ENCODE measurements around the gene SNTA1. TPM values are rescaled to one million over a fixed set of nuclear protein-coding genes. Genes with fewer than 3 reads are reported as not detected.

SNTA1 gene
- total and polyA plus RNA-seq, 9 of the 15 experiments (the other 6 are each of a cell fraction or from before 2014, with no cell fraction given) = 1.2 to 40.8 (median 20.3) TPM

DNA sequence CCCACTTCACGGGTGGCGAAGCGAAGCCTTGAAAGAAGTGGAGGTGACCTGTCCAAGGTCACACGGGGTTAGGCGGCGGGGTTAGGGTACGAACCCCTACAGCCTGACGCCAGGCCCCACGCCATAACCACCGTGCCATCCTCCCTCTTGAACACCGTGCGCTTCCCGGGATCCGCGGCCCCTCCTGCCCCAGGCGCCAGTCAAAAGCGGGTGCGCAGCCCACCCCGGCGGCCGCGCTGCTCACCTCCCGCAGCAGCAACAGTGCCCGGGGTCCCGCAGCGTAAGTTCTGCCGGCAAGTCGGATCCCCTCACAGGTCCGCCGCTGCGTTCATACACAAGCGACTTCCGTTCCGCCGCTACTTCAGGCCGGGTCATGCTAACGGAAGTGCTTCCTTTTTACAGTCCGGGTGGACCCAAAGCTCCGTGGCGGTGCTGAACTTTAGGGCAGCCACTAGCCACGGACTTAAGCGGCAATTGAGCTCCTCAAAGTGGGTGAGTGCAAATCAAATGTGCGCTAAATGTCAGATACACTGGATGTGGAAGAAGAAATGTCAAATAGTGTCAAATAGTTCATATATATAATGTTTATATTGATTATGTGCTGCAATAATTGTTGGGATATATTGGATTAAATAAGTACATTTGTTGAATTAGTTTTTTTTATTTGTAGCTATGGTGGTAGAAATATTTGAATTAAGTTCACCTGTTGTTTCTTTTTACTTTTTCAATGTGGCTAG lies 42.2 kb downstream of the SNTA1 start, which contains the start of gene CDK5RAP1 (continued):
- TF ChIP-seq, protein P1, sequence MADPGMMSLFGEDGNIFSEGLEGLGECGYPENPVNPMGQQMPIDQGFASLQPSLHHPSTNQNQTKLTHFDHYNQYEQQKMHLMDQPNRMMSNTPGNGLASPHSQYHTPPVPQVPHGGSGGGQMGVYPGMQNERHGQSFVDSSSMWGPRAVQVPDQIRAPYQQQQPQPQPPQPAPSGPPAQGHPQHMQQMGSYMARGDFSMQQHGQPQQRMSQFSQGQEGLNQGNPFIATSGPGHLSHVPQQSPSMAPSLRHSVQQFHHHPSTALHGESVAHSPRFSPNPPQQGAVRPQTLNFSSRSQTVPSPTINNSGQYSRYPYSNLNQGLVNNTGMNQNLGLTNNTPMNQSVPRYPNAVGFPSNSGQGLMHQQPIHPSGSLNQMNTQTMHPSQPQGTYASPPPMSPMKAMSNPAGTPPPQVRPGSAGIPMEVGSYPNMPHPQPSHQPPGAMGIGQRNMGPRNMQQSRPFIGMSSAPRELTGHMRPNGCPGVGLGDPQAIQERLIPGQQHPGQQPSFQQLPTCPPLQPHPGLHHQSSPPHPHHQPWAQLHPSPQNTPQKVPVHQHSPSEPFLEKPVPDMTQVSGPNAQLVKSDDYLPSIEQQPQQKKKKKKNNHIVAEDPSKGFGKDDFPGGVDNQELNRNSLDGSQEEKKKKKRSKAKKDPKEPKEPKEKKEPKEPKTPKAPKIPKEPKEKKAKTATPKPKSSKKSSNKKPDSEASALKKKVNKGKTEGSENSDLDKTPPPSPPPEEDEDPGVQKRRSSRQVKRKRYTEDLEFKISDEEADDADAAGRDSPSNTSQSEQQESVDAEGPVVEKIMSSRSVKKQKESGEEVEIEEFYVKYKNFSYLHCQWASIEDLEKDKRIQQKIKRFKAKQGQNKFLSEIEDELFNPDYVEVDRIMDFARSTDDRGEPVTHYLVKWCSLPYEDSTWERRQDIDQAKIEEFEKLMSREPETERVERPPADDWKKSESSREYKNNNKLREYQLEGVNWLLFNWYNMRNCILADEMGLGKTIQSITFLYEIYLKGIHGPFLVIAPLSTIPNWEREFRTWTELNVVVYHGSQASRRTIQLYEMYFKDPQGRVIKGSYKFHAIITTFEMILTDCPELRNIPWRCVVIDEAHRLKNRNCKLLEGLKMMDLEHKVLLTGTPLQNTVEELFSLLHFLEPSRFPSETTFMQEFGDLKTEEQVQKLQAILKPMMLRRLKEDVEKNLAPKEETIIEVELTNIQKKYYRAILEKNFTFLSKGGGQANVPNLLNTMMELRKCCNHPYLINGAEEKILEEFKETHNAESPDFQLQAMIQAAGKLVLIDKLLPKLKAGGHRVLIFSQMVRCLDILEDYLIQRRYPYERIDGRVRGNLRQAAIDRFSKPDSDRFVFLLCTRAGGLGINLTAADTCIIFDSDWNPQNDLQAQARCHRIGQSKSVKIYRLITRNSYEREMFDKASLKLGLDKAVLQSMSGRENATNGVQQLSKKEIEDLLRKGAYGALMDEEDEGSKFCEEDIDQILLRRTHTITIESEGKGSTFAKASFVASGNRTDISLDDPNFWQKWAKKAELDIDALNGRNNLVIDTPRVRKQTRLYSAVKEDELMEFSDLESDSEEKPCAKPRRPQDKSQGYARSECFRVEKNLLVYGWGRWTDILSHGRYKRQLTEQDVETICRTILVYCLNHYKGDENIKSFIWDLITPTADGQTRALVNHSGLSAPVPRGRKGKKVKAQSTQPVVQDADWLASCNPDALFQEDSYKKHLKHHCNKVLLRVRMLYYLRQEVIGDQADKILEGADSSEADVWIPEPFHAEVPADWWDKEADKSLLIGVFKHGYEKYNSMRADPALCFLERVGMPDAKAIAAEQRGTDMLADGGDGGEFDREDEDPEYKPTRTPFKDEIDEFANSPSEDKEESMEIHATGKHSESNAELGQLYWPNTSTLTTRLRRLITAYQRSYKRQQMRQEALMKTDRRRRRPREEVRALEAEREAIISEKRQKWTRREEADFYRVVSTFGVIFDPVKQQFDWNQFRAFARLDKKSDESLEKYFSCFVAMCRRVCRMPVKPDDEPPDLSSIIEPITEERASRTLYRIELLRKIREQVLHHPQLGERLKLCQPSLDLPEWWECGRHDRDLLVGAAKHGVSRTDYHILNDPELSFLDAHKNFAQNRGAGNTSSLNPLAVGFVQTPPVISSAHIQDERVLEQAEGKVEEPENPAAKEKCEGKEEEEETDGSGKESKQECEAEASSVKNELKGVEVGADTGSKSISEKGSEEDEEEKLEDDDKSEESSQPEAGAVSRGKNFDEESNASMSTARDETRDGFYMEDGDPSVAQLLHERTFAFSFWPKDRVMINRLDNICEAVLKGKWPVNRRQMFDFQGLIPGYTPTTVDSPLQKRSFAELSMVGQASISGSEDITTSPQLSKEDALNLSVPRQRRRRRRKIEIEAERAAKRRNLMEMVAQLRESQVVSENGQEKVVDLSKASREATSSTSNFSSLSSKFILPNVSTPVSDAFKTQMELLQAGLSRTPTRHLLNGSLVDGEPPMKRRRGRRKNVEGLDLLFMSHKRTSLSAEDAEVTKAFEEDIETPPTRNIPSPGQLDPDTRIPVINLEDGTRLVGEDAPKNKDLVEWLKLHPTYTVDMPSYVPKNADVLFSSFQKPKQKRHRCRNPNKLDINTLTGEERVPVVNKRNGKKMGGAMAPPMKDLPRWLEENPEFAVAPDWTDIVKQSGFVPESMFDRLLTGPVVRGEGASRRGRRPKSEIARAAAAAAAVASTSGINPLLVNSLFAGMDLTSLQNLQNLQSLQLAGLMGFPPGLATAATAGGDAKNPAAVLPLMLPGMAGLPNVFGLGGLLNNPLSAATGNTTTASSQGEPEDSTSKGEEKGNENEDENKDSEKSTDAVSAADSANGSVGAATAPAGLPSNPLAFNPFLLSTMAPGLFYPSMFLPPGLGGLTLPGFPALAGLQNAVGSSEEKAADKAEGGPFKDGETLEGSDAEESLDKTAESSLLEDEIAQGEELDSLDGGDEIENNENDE (IDR thresholded peaks at IDR 0.05; ENCODE audit: low read depth, low read length) = peak; percentile 28
- TF ChIP-seq STAT5B (CRISPR knock-in tag; IDR thresholded peaks at IDR 0.05) (no peak), FOXJ2 (tag; IDR thresholded peaks at IDR 0.05) (no peak), MBD2 (IDR thresholded peaks at IDR 0.05; ENCODE audit: borderline replicate concordance, low read depth) (peak; percentile 76), HDAC2 (IDR thresholded peaks at IDR 0.05) (no peak; the same call in 1 of the 2 replicates), ZBTB8A (IDR thresholded peaks at IDR 0.05; ENCODE audit: partially characterized antibody) (no peak), EWSR1 (IDR thresholded peaks at IDR 0.05; ENCODE audit: borderline replicate concordance, low read depth, partially characterized antibody) (no peak), CSDE1 (IDR thresholded peaks at IDR 0.05) (peak in 1 of 2 experiments; percentile 41; a peak in 2 of 4 replicates), GATAD2B (IDR thresholded peaks at IDR 0.05; ENCODE audit: borderline replicate concordance) (peak; percentile 83), ZNF354B (CRISPR knock-in tag; IDR thresholded peaks at IDR 0.05) (no peak)
- TF ChIP-seq, protein P2, sequence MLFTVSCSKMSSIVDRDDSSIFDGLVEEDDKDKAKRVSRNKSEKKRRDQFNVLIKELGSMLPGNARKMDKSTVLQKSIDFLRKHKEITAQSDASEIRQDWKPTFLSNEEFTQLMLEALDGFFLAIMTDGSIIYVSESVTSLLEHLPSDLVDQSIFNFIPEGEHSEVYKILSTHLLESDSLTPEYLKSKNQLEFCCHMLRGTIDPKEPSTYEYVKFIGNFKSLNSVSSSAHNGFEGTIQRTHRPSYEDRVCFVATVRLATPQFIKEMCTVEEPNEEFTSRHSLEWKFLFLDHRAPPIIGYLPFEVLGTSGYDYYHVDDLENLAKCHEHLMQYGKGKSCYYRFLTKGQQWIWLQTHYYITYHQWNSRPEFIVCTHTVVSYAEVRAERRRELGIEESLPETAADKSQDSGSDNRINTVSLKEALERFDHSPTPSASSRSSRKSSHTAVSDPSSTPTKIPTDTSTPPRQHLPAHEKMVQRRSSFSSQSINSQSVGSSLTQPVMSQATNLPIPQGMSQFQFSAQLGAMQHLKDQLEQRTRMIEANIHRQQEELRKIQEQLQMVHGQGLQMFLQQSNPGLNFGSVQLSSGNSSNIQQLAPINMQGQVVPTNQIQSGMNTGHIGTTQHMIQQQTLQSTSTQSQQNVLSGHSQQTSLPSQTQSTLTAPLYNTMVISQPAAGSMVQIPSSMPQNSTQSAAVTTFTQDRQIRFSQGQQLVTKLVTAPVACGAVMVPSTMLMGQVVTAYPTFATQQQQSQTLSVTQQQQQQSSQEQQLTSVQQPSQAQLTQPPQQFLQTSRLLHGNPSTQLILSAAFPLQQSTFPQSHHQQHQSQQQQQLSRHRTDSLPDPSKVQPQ (CRISPR knock-in tag; IDR thresholded peaks at IDR 0.05; ENCODE audit: borderline replicate concordance) = no peak
- TF ChIP-seq, protein P3, sequence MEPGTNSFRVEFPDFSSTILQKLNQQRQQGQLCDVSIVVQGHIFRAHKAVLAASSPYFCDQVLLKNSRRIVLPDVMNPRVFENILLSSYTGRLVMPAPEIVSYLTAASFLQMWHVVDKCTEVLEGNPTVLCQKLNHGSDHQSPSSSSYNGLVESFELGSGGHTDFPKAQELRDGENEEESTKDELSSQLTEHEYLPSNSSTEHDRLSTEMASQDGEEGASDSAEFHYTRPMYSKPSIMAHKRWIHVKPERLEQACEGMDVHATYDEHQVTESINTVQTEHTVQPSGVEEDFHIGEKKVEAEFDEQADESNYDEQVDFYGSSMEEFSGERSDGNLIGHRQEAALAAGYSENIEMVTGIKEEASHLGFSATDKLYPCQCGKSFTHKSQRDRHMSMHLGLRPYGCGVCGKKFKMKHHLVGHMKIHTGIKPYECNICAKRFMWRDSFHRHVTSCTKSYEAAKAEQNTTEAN (CRISPR knock-in tag; IDR thresholded peaks at IDR 0.05) = no peak
